NCI-H1417 (cell line): ENCODE measurements around the gene ISG15.
"Not testable (repeated sequence)": the region's sequence is repeated elsewhere in the genome, so short reads cannot be mapped to it uniquely, and the experiment has no call there.

Source experiments
- DNase-seq, 3 experiments: peaks; one replicate each; lab custom pipeline; 2025; lab: John Stamatoyannopoulos, UW

Gene ISG15

GRCh38 chr1:975365-975764, 37.9 kb upstream of the ISG15 start:
- DNase-seq, result no peak

GRCh38 chr1:975896-976683, 37.2 kb upstream of the ISG15 start:
- peak; percentile 78 to 83 (median 80) for DNase-seq

- not testable (repeated sequence) for DNase-seq
Measured at GRCh38 chr1:976791-977190, 36.5 kb upstream of the ISG15 start.

GRCh38 chr1:978069-978834, 35.0 kb upstream of the ISG15 start:
- no peak for DNase-seq

- no peak for DNase-seq
Measured at GRCh38 chr1:978835-979743, 34.2 kb upstream of the ISG15 start.

GRCh38 chr1:979744-980072, 33.6 kb upstream of the ISG15 start:
- no peak for DNase-seq

- no peak for DNase-seq
Measured at GRCh38 chr1:980137-980571, 33.1 kb upstream of the ISG15 start.

- DNase-seq, result no peak
Measured at GRCh38 chr1:980602-981395, 32.5 kb upstream of the ISG15 start.

GRCh38 chr1:981491-981954, 31.8 kb upstream of the ISG15 start:
- DNase-seq, result no peak

GRCh38 chr1:981955-982558, 31.2 kb upstream of the ISG15 start, which contains the start of gene PERM1:
PERM1 (minus strand) TSS chr1:982093; CDS start chr1:981029, 1,064 bp downstream.
- no peak for DNase-seq

- DNase-seq, result peak in 1 of 3 experiments; percentile 6
Measured at GRCh38 chr1:982765-983436, 30.4 kb upstream of the ISG15 start.

GRCh38 chr1:983798-984475, 29.4 kb upstream of the ISG15 start:
- peak; percentile 7 to 46 (median 39) for DNase-seq

GRCh38 chr1:984476-984814, 28.9 kb upstream of the ISG15 start:
- DNase-seq, result no peak

- no peak for DNase-seq
Measured at GRCh38 chr1:985126-985525, 28.2 kb upstream of the ISG15 start.

- DNase-seq, result not testable (repeated sequence)
Measured at GRCh38 chr1:988061-988460, 25.2 kb upstream of the ISG15 start.

GRCh38 chr1:991275-991674, 22.0 kb upstream of the ISG15 start:
- not testable (repeated sequence) for DNase-seq

GRCh38 chr1:991895-992294, 21.4 kb upstream of the ISG15 start:
- no peak for DNase-seq

- DNase-seq, result no peak
Measured at GRCh38 chr1:992362-992761, 20.9 kb upstream of the ISG15 start.

GRCh38 chr1:993379-993995, 19.8 kb upstream of the ISG15 start:
- DNase-seq, result no peak
